H9 (cell line): ENCODE data around the gene PHAX. TPM values are rescaled to one million over a fixed set of nuclear protein-coding genes. Genes with fewer than 3 reads are reported as not detected.
"Not testable (repeated sequence)": the region's sequence is repeated elsewhere in the genome, so short reads cannot be mapped to it uniquely, and the experiment has no call there.

Experiments used
- DNase-seq: peaks from one replicate; pipeline ENCODE4 v3.0.0-alpha.2; 2017
- H2AFZ ChIP-seq: one replicate; pipeline ENCODE4 v1.6.1; 2013; ENCODE audit warnings: mild to moderate bottlenecking, low read length, control low read depth, moderate library complexity
- H2AK5ac ChIP-seq: 2 replicates; pipeline ENCODE4 v1.6.1; 2013; ENCODE audit warnings: low read length, control low read depth, mixed read lengths; ENCODE audit not compliant: insufficient read length
- H2BK120ac ChIP-seq: one replicate; pipeline ENCODE4 v1.6.1; 2013; ENCODE audit warnings: low read depth, mild to moderate bottlenecking, low read length, control low read depth, inconsistent platforms; ENCODE audit not compliant: poor library complexity, severe bottlenecking
- H2BK12ac ChIP-seq: 2 replicates; pipeline ENCODE4 v1.6.1; 2013; ENCODE audit warnings: low read length, control low read depth, mixed read lengths, low read depth; ENCODE audit not compliant: insufficient read length
- H2BK15ac ChIP-seq: 2 replicates; pipeline ENCODE4 v1.6.1; 2013; ENCODE audit warnings: low read depth, low read length, control low read depth
- H2BK20ac ChIP-seq: one replicate; pipeline ENCODE4 v1.6.1; 2013; ENCODE audit warnings: low read depth, mild to moderate bottlenecking, low read length, control low read depth, inconsistent platforms; ENCODE audit not compliant: poor library complexity, severe bottlenecking
- H2BK5ac ChIP-seq: 2 replicates; pipeline ENCODE4 v1.6.1; 2013; ENCODE audit warnings: low read length, control low read depth, mixed read lengths; ENCODE audit not compliant: insufficient read length
- H3K14ac ChIP-seq: 2 replicates; pipeline ENCODE4 v1.6.1; 2013; ENCODE audit warnings: low read length, control low read depth; ENCODE audit not compliant: insufficient read depth
- H3K18ac ChIP-seq: 2 replicates; pipeline ENCODE4 v1.6.1; 2013; ENCODE audit warnings: low read depth, mild to moderate bottlenecking, mixed read lengths, low read length, control low read depth; ENCODE audit not compliant: insufficient read length
- H3K23ac ChIP-seq: 2 replicates; pipeline ENCODE4 v1.6.1; 2013; ENCODE audit warnings: low read length, control low read depth, mixed read lengths, low read depth; ENCODE audit not compliant: insufficient read length
- H3K23me2 ChIP-seq: 2 replicates; pipeline ENCODE4 v1.6.1; 2013; ENCODE audit warnings: low read depth, mild to moderate bottlenecking, mixed read lengths, low read length, control low read depth; ENCODE audit not compliant: insufficient read length, poor library complexity, severe bottlenecking
- H3K27ac ChIP-seq: 2 replicates; pipeline ENCODE4 v1.5.1; 2013; ENCODE audit warnings: low read length, control low read depth, mixed read lengths, low read depth; ENCODE audit not compliant: insufficient read length
- H3K27me3 ChIP-seq: 2 replicates; pipeline ENCODE4 v1.6.1; 2013; ENCODE audit warnings: low read length, control low read depth, inconsistent platforms; ENCODE audit not compliant: insufficient read depth
- H3K4ac ChIP-seq: 2 replicates; pipeline ENCODE4 v1.6.1; 2013; ENCODE audit warnings: low read depth, mild to moderate bottlenecking, control low read depth, inconsistent platforms, low read length, moderate library complexity
- H3K4me1 ChIP-seq: 2 replicates; pipeline ENCODE4 v1.6.1; 2013; ENCODE audit warnings: low read length, control low read depth, inconsistent platforms; ENCODE audit not compliant: insufficient read depth
- H3K4me2 ChIP-seq: 2 replicates; pipeline ENCODE4 v1.6.1; 2013; ENCODE audit warnings: low read length, control low read depth, mixed read lengths; ENCODE audit not compliant: insufficient read length, insufficient read depth
- H3K56ac ChIP-seq: 2 replicates; pipeline ENCODE4 v1.6.1; 2013; ENCODE audit warnings: low read depth, mild to moderate bottlenecking, mixed read lengths, low read length, control low read depth; ENCODE audit not compliant: insufficient read length
- H3K79me1 ChIP-seq: 2 replicates; pipeline ENCODE4 v1.6.1; 2013; ENCODE audit warnings: low read depth, mild to moderate bottlenecking, moderate library complexity, low read length, control low read depth, inconsistent platforms; ENCODE audit not compliant: insufficient read depth, poor library complexity, severe bottlenecking
- H3K79me2 ChIP-seq: 2 replicates; pipeline ENCODE4 v1.6.1; 2013; ENCODE audit warnings: low read length, control low read depth, inconsistent platforms; ENCODE audit not compliant: insufficient read depth
- H3K9ac ChIP-seq: 2 replicates; pipeline ENCODE4 v1.6.1; 2013; ENCODE audit warnings: low read length, control low read depth, mixed read lengths; ENCODE audit not compliant: insufficient read length; ENCODE audit errors: extremely low read depth
- H3K9me3 ChIP-seq: one replicate; pipeline ENCODE4 v1.6.1; 2013; ENCODE audit warnings: low read depth, low read length, inconsistent platforms; ENCODE audit not compliant: control insufficient read depth
- H3T11ph ChIP-seq: one replicate; pipeline ENCODE4 v1.6.1; 2013; ENCODE audit warnings: mild to moderate bottlenecking, low read length, control low read depth, inconsistent platforms
- H4K20me1 ChIP-seq: one replicate; pipeline ENCODE4 v1.6.1; 2013; ENCODE audit not compliant: control insufficient read depth, insufficient read length, insufficient read depth
- H4K5ac ChIP-seq: 2 replicates; pipeline ENCODE4 v1.6.1; 2013; ENCODE audit warnings: low read depth, mild to moderate bottlenecking, mixed read lengths, low read length, control low read depth; ENCODE audit not compliant: insufficient read length
- H4K8ac ChIP-seq: replicated peaks from 2 replicates; pipeline ENCODE4 v1.6.1; 2013; ENCODE audit warnings: low read length, control low read depth, mixed read lengths, low read depth; ENCODE audit not compliant: insufficient read length
- H4K91ac ChIP-seq: 2 replicates; pipeline ENCODE4 v1.6.1; 2013; ENCODE audit warnings: low read depth, mild to moderate bottlenecking, moderate library complexity, mixed read lengths, low read length, control low read depth; ENCODE audit not compliant: insufficient read length
- H3K27ac Mint-ChIP-seq, 3 experiments: 2 replicates in 2 of 3; 3 replicates in 1 of 3; pipeline ENCODE4 v1.8.0; 2020 to 2021; ENCODE audit warnings: mixed read lengths in 3 of 3, mild to moderate bottlenecking in 1 of 3, moderate library complexity in 1 of 3
- H3K27me3 Mint-ChIP-seq: 2 replicates; pipeline ENCODE4 v1.8.0; 2021; ENCODE audit warnings: low read depth, mild to moderate bottlenecking, moderate library complexity, mixed read lengths
- H3K36me3 Mint-ChIP-seq, 3 experiments: 2 replicates in 2 of 3; 3 replicates in 1 of 3; pipeline ENCODE4 v1.8.0; 2020 to 2021; ENCODE audit warnings: low read depth in 3 of 3, mixed read lengths in 3 of 3; ENCODE audit not compliant: insufficient read depth in 1 of 3
- H3K4me1 Mint-ChIP-seq, 2 experiments: 2 replicates each; pipeline ENCODE4 v1.8.0; 2020; ENCODE audit warnings: mixed read lengths in 2 of 2
- H3K4me3 Mint-ChIP-seq, 2 experiments: 2 replicates in 1 of 2; 3 replicates in 1 of 2; pipeline ENCODE4 v1.8.0; 2020 to 2021; ENCODE audit warnings: mild to moderate bottlenecking in 2 of 2, mixed read lengths in 2 of 2, moderate library complexity in 1 of 2
- H3K9me3 Mint-ChIP-seq, 2 experiments: 2 replicates in 1 of 2; 3 replicates in 1 of 2; pipeline ENCODE4 v1.8.0; 2020; ENCODE audit warnings: mild to moderate bottlenecking in 2 of 2, mixed read lengths in 2 of 2, moderate library complexity in 1 of 2
- WGBS: extraction: QIAGEN DNeasy Blood & Tissue Kit; methylation state at CpG from one replicate; pipeline ENCODE4 v1.1.7; 2013; ENCODE audit warnings: missing lambda C conversion rate, low lambda C conversion rate, mixed read lengths; ENCODE audit not compliant: insufficient read length; ENCODE audit errors: extremely low coverage; 5-methylcytosine and 5-hydroxymethylcytosine counted together
- total RNA-seq: library from RNA; stranded (reverse); gene quantifications from 2 replicates; pipeline ENCODE4 v1.2.1, GENCODE V29; 2021

PHAX gene
- total RNA-seq, 1 experiment from 2014 or later, result 65.6 TPM

DNA sequence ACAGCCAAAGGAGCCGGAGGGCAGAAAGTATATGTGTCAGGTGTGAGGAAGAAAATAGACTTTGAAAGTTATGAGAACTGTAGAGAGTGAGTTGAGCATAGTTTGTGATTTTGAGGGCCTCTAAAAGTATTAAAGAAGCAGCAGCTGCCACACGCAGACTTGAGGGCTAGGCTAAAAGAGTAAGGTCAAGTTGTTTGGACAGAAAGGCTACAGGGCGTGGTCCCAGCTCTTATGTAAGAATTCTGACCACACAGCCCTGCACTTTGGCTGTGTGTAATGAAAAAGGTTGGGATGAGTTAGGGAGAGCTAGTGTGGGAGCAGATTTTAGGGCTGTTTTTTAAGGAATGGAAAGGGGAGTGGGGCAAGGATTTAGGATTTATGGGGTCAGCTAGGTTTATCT lies 70.9 kb downstream of the PHAX start:
- H3K27me3 ChIP-seq, H3K9me3 Mint-ChIP-seq, DNase-seq, H2BK15ac ChIP-seq, H3T11ph ChIP-seq, H2BK12ac ChIP-seq, H3K23me2 ChIP-seq, H4K20me1 ChIP-seq, H3K18ac ChIP-seq, H2AK5ac ChIP-seq, H3K9ac ChIP-seq, H3K4me3 Mint-ChIP-seq, H3K36me3 Mint-ChIP-seq, H3K27me3 Mint-ChIP-seq, H2AFZ ChIP-seq, H3K23ac ChIP-seq, H3K4me1 ChIP-seq, H3K14ac ChIP-seq, H2BK120ac ChIP-seq, H3K79me2 ChIP-seq, H3K9me3 ChIP-seq, H3K4ac ChIP-seq, H4K91ac ChIP-seq, H3K27ac ChIP-seq, H2BK5ac ChIP-seq, H3K27ac Mint-ChIP-seq, H3K4me2 ChIP-seq, H4K8ac ChIP-seq, H3K56ac ChIP-seq, H4K5ac ChIP-seq, H2BK20ac ChIP-seq, H3K79me1 ChIP-seq: not testable (repeated sequence)
- WGBS, result no CpG with 5 or more reads among the region's 3 CpGs
- peaks cover 21 to 28% of the 10 kb centered on the region in 2 experiments for H3K4me1 Mint-ChIP-seq
